ENCODE results near the gene BMI1. TPM values are rescaled to one million over a fixed set of nuclear protein-coding genes. Genes with fewer than 3 reads are reported as not detected.

The BMI1 gene
- total and polyA plus RNA-seq, 2 of the 4 experiments (the other 2 are of a cell fraction) = 19.7 to 25.8 TPM

DNA sequence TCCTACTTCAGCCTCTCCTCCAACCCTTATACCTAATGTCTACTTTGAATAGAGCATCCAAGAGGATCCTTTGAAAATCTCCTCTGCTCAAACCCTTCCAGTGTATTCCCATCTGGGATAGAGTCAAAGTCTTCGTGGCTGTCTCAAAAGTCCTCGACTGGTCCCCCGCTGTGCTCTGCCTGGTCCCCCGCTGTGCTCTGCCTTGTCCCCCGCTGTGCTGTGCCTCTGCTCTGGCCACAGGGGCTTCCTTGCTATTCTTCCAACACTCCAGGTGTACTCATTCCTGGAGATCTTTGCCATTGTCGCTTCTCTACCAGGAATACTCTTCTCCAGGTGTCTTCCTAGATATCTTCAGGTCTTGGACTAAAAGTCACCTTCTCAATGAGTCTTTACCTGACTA is 40.8 kb upstream of the BMI1 start:
- no peak overlapping the region for H2BK20ac ChIP-seq (ENCODE audit: low read depth, low read length)
- H2BK5ac ChIP-seq (ENCODE audit: low read depth, low read length, poor library complexity, severe bottlenecking) = no peak overlapping the region
- no peaks in the 10 kb centered on the region for H3K9me1 ChIP-seq (ENCODE audit: insufficient read depth, low read length)
- no peaks in the 10 kb centered on the region for H3K9me3 ChIP-seq (ENCODE audit: control insufficient read depth, insufficient read depth, low read length)
- no peak overlapping the region for H2AFZ ChIP-seq (replicated peaks; ENCODE audit: low read length, poor library complexity)
- no peak overlapping the region for H2AK9ac ChIP-seq (replicated peaks; ENCODE audit: low read depth, low read length, poor library complexity)
- H3K4me1 ChIP-seq (ENCODE audit: control insufficient read depth, insufficient read depth, low read length) = no peaks in the 10 kb centered on the region
- H2BK15ac ChIP-seq (ENCODE audit: low read depth, low read length) = no peak overlapping the region
- dilution Hi-C loops (cut with HindIII; ENCODE audit: low sequenced_read_pairs, unreplicated experiment) (no loop called here), intact Hi-C loops (cut with micrococcal nuclease) (no loop called here), in situ Hi-C loops (cut with MboI; ENCODE audit: low sequenced_read_pairs) (no loop called here)
- H3K4me2 ChIP-seq (ENCODE audit: low read depth, low read length) = no peak overlapping the region
- H2AK5ac ChIP-seq (ENCODE audit: low read depth, low read length) = no peak overlapping the region
- no peak overlapping the region for H3K14ac ChIP-seq (replicated peaks; ENCODE audit: low read depth, low read length)
- no peak for ATAC-seq (ENCODE audit: low read depth)
- H3K23ac ChIP-seq (ENCODE audit: low read depth, low read length) = no peak overlapping the region
- no peak overlapping the region for H4K8ac ChIP-seq (ENCODE audit: low read depth in 2 of 2, low read length in 2 of 2)
- TF ChIP-seq USF2 (IDR thresholded peaks at IDR 0.05; ENCODE audit: low read depth, low read length) (no peak), NFE2L2 (IDR thresholded peaks at IDR 0.05; ENCODE audit: low read depth, low read length) (no peak), RFX5 (IDR thresholded peaks at IDR 0.05; ENCODE audit: low read depth, low read length) (no peak), RAD21 (IDR thresholded peaks at IDR 0.05; ENCODE audit: low read length) (no peak), SMC3 (IDR thresholded peaks at IDR 0.05; ENCODE audit: low read depth, low read length) (no peak), BHLHE40 (IDR thresholded peaks at IDR 0.05; ENCODE audit: low read depth, low read length) (no peak), FOS (IDR thresholded peaks at IDR 0.05; ENCODE audit: low read depth, low read length) (no peak), POLR2A (IDR thresholded peaks at IDR 0.05; ENCODE audit: low read depth, low read length) (no peak), CHD1 (IDR thresholded peaks at IDR 0.05; ENCODE audit: low read depth, low read length) (no peak), MAZ (IDR thresholded peaks at IDR 0.05; ENCODE audit: borderline replicate concordance, low read depth, low read length) (no peak), RCOR1 (IDR thresholded peaks at IDR 0.05; ENCODE audit: insufficient replicate concordance, low read length) (no peak), MXI1 (IDR thresholded peaks at IDR 0.05; ENCODE audit: borderline replicate concordance, low read depth, low read length) (no peak), MAFK (IDR thresholded peaks at IDR 0.05; ENCODE audit: low read depth, low read length) (no peak), CEBPB (IDR thresholded peaks at IDR 0.05; ENCODE audit: low read depth, low read length) (no peak)
- TF ChIP-seq, protein P1, sequence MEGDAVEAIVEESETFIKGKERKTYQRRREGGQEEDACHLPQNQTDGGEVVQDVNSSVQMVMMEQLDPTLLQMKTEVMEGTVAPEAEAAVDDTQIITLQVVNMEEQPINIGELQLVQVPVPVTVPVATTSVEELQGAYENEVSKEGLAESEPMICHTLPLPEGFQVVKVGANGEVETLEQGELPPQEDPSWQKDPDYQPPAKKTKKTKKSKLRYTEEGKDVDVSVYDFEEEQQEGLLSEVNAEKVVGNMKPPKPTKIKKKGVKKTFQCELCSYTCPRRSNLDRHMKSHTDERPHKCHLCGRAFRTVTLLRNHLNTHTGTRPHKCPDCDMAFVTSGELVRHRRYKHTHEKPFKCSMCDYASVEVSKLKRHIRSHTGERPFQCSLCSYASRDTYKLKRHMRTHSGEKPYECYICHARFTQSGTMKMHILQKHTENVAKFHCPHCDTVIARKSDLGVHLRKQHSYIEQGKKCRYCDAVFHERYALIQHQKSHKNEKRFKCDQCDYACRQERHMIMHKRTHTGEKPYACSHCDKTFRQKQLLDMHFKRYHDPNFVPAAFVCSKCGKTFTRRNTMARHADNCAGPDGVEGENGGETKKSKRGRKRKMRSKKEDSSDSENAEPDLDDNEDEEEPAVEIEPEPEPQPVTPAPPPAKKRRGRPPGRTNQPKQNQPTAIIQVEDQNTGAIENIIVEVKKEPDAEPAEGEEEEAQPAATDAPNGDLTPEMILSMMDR (conservative IDR thresholded peaks at IDR 0.05; ENCODE audit: low read depth, low read length) = no peak
- TF ChIP-seq, protein P2, sequence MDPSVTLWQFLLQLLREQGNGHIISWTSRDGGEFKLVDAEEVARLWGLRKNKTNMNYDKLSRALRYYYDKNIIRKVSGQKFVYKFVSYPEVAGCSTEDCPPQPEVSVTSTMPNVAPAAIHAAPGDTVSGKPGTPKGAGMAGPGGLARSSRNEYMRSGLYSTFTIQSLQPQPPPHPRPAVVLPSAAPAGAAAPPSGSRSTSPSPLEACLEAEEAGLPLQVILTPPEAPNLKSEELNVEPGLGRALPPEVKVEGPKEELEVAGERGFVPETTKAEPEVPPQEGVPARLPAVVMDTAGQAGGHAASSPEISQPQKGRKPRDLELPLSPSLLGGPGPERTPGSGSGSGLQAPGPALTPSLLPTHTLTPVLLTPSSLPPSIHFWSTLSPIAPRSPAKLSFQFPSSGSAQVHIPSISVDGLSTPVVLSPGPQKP (IDR thresholded peaks at IDR 0.05; ENCODE audit: borderline replicate concordance, low read depth, low read length) = no peak
- no peaks in the 10 kb centered on the region for H4K20me1 ChIP-seq (ENCODE audit: insufficient read depth, low read length)
- CTCF ChIA-PET = no interaction called here
- no peak overlapping the region for H3K56ac ChIP-seq (ENCODE audit: extremely low read depth, insufficient read depth, low read length)
- no peak overlapping the region for H4K5ac ChIP-seq (ENCODE audit: low read depth, low read length)
- no peak overlapping the region for H3K4me3 ChIP-seq (ENCODE audit: insufficient read depth, low read depth, low read length)
- peaks cover 1% of the 10 kb centered on the region; the same call in 1 of the 2 replicates for H3K27me3 ChIP-seq (ENCODE audit: control insufficient read depth, insufficient read depth, low read length)
- 67% methylated on average over 1 of the region's 6 CpGs; no CpG with 5 or more reads in 1 of the 2 experiments for WGBS, 2 experiments (ENCODE audit: extremely low coverage in 2 of 2, insufficient read length in 1 of 2)
- POLR2A ChIA-PET (ENCODE audit: unreplicated experiment) = no interaction called here
- H3K9ac ChIP-seq (ENCODE audit: low read depth, low read length) = no peak overlapping the region
- no peak overlapping the region for H2BK120ac ChIP-seq (ENCODE audit: low read depth, low read length)
- no peaks in the 10 kb centered on the region for H3K79me1 ChIP-seq (ENCODE audit: low read depth in 1 of 2, low read length in 2 of 2)
- no TSS peak for BruUV-seq (replicated peaks)
- no peak overlapping the region for H3K27ac ChIP-seq (ENCODE audit: insufficient read depth, low read length)
- H3K18ac ChIP-seq (ENCODE audit: low read depth, low read length) = no peak overlapping the region
- H4K91ac ChIP-seq (ENCODE audit: insufficient read depth, low read depth, low read length) = no peak overlapping the region
- no peak for DNase-seq
- H3K4ac ChIP-seq (ENCODE audit: low read depth, low read length) = no peak overlapping the region
- H3K36me3 ChIP-seq (ENCODE audit: control insufficient read depth, insufficient read depth, low read length) = no peaks in the 10 kb centered on the region
